HCT116 (cell line): Measurements from ENCODE around the gene AOC1. TPM values are rescaled to one million over a fixed set of nuclear protein-coding genes. Genes with fewer than 3 reads are reported as not detected.

Experiments used
- ATAC-seq: fragments of 200-7000 bp; cut with Tn5 transposase; 2 replicates; pipeline ENCODE4 v1.9.1; 2020; ENCODE audit warnings: mild to moderate bottlenecking, moderate library complexity
- BruUV-seq: library from RNA; stranded (reverse); fragments of 400-500 nt; replicated peaks from 2 replicates; lab custom pipeline; 2021; lab: Mats Ljungman, UMichigan
- CTCF ChIA-PET: fragments of 300-600 bp; sonication (Branson Sonifier 250); formaldehyde crosslinking; loops from one replicate; lab custom pipeline; 2021; ENCODE audit warnings: antibody characterized with exemption; lab: Charles Lee
- POLR2A ChIA-PET: fragments of 300-600, 350-600 bp; sonication (Branson Sonifier 250); formaldehyde crosslinking; loops from one replicate; lab custom pipeline; 2021; ENCODE audit warnings: antibody characterized with exemption; lab: Charles Lee
- RAD21 ChIA-PET, 2 experiments: fragments of 300-600 bp; sonication (Branson Sonifier 250); formaldehyde crosslinking; loops; one replicate each; lab custom pipeline; 2023; ENCODE audit warnings: low total read pairs in 2 of 2; ENCODE audit not compliant: uncharacterized antibody in 2 of 2, unreplicated experiment in 2 of 2, low non-redundant PET in 1 of 2; lab: Charles Lee
- DNase-seq: peaks from one replicate; pipeline ENCODE4 v3.0.0-alpha.2; 2010; ENCODE audit warnings: low read depth, low spot score
- H2AFZ ChIP-seq: fragments of 200-600 bp; shearing (Covaris generic), sonication (generic); 2 replicates; pipeline ENCODE4 v1.6.1; 2017; ENCODE audit warnings: low read depth, mixed run types, mixed read lengths, antibody characterized with exemption, low read length; ENCODE audit not compliant: poor library complexity, severe bottlenecking
- H3K27ac ChIP-seq: 2 replicates; pipeline ENCODE4 v1.5.1; 2012; ENCODE audit warnings: low read depth, low read length
- H3K27me3 ChIP-seq: fragments of 200-600 bp; sonication (generic); 2 replicates; pipeline ENCODE4 v1.6.1; 2016; ENCODE audit warnings: mixed run types, low read length, mixed read lengths; ENCODE audit not compliant: insufficient read depth
- H3K36me3 ChIP-seq, 2 experiments: fragments of 200-500 bp in 1 of 2; fragments of 200-600 bp in 1 of 2; sonication (Bioruptor generic) in 1 of 2; sonication (generic) in 1 of 2; 2 replicates each; pipeline versions ENCODE4 v1.5.1 to v1.6.1; 2014 to 2016; ENCODE audit warnings: low read length in 2 of 2, inconsistent platforms in 1 of 2, mixed read lengths in 1 of 2, mixed run types in 1 of 2; ENCODE audit not compliant: insufficient read depth in 2 of 2, control insufficient read depth in 1 of 2
- H3K4me1 ChIP-seq, 2 experiments: fragments of 200-600 bp in 1 of 2; sonication (generic) in 1 of 2; 2 replicates each; pipeline versions ENCODE4 v1.5.1 to v1.6.1; 2012 to 2017; ENCODE audit warnings: low read length in 2 of 2, inconsistent platforms in 1 of 2, mild to moderate bottlenecking in 1 of 2, mixed read lengths in 1 of 2, mixed run types in 1 of 2, moderate library complexity in 1 of 2; ENCODE audit not compliant: insufficient read depth in 2 of 2, control insufficient read depth in 1 of 2
- H3K4me2 ChIP-seq: fragments of 200-600 bp; sonication (generic); 2 replicates; pipeline ENCODE4 v1.6.1; 2017; ENCODE audit warnings: mixed run types, low read length, mixed read lengths
- H3K4me3 ChIP-seq, 2 experiments: fragments of 200-600 bp in 1 of 2; sonication (generic) in 1 of 2; replicated peaks in 1 of 2; 2 replicates each; pipeline ENCODE4 v1.5.1; 2011 to 2016; ENCODE audit warnings: low read length in 2 of 2, control low read depth in 1 of 2, low read depth in 1 of 2, mild to moderate bottlenecking in 1 of 2, mixed read lengths in 1 of 2, mixed run types in 1 of 2
- H3K79me2 ChIP-seq: fragments of 200-600 bp; sonication (generic); 2 replicates; pipeline ENCODE4 v1.6.1; 2017; ENCODE audit warnings: mild to moderate bottlenecking, mixed run types, low read length, moderate library complexity, mixed read lengths; ENCODE audit not compliant: insufficient read depth
- H3K9ac ChIP-seq: fragments of 200-600 bp; sonication (generic); 2 replicates; pipeline ENCODE4 v1.6.1; 2016; ENCODE audit warnings: low read length, mixed read lengths
- H3K9me2 ChIP-seq: fragments of 200-600 bp; sonication (generic), shearing (Covaris generic); 2 replicates; pipeline ENCODE4 v1.6.1; 2017; ENCODE audit warnings: mixed run types, mild to moderate bottlenecking, moderate library complexity; ENCODE audit not compliant: insufficient read depth
- H3K9me3 ChIP-seq, 2 experiments: fragments of 200-500 bp in 1 of 2; fragments of 200-600 bp in 1 of 2; sonication (Bioruptor generic) in 1 of 2; sonication (generic) in 1 of 2; 2 replicates each; pipeline ENCODE4 v1.6.1; 2014 to 2017; ENCODE audit warnings: low read length in 2 of 2, mixed read lengths in 2 of 2, inconsistent platforms in 1 of 2, low read depth in 1 of 2, mild to moderate bottlenecking in 1 of 2, mixed run types in 1 of 2, moderate library complexity in 1 of 2; ENCODE audit not compliant: control insufficient read depth in 1 of 2, insufficient read depth in 1 of 2
- H4K20me1 ChIP-seq: fragments of 200-600 bp; sonication (generic), shearing (Covaris generic); 2 replicates; pipeline ENCODE4 v1.6.1; 2017; ENCODE audit warnings: mixed run types, mild to moderate bottlenecking, moderate library complexity; ENCODE audit not compliant: insufficient read depth
- ATF3 ChIP-seq: IDR thresholded peaks from 2 replicates; pipeline ENCODE4 v1.6.1; 2012
- CBX3 ChIP-seq: IDR thresholded peaks from 2 replicates; pipeline ENCODE4 v1.6.1; 2012; ENCODE audit warnings: low read depth
- CTCF ChIP-seq, 3 experiments: fragments of 200-600 bp in 1 of 3; sonication (generic) in 1 of 3; IDR thresholded peaks in 2 of 3; conservative IDR thresholded peaks in 1 of 3; 2 replicates each; pipeline ENCODE4 v1.5.1; 2012 to 2017; ENCODE audit warnings: low read depth in 2 of 3, low read length in 2 of 3, antibody characterized with exemption in 1 of 3, borderline replicate concordance in 1 of 3, control low read depth in 1 of 3, mild to moderate bottlenecking in 1 of 3, mixed read lengths in 1 of 3, mixed run types in 1 of 3, moderate library complexity in 1 of 3; ENCODE audit not compliant: insufficient read depth in 1 of 3
- EGR1 ChIP-seq: IDR thresholded peaks from 2 replicates; pipeline ENCODE4 v1.6.1; 2012; ENCODE audit warnings: low read depth
- ELF1 ChIP-seq: IDR thresholded peaks from 2 replicates; pipeline ENCODE4 v1.6.1; 2012; ENCODE audit warnings: low read depth, borderline replicate concordance
- FOSL1 ChIP-seq: IDR thresholded peaks from 2 replicates; pipeline ENCODE4 v1.6.1; 2012; ENCODE audit warnings: low read depth
- JUND ChIP-seq: IDR thresholded peaks from 2 replicates; pipeline ENCODE4 v1.6.1; 2012
- MAX ChIP-seq: IDR thresholded peaks from 2 replicates; pipeline ENCODE4 v1.6.1; 2012
- POLR2A ChIP-seq: IDR thresholded peaks from 2 replicates; pipeline ENCODE4 v1.7.0; 2011; ENCODE audit warnings: borderline replicate concordance; ENCODE audit not compliant: insufficient read depth, insufficient read length; ENCODE audit errors: extremely low read depth
- POLR2AphosphoS5 ChIP-seq: IDR thresholded peaks from 2 replicates; pipeline ENCODE4 v1.6.1; 2011; ENCODE audit warnings: mild to moderate bottlenecking, low read depth, low read length, moderate library complexity
- RAD21 ChIP-seq: IDR thresholded peaks from 2 replicates; pipeline ENCODE4 v1.6.1; 2012; ENCODE audit warnings: low read depth, mild to moderate bottlenecking
- SP1 ChIP-seq: IDR thresholded peaks from 2 replicates; pipeline ENCODE4 v1.6.1; 2012; ENCODE audit warnings: low read depth
- SRF ChIP-seq: IDR thresholded peaks from 2 replicates; pipeline ENCODE4 v1.6.1; 2012; ENCODE audit warnings: low read depth
- TCF7L2 ChIP-seq: IDR thresholded peaks from 2 replicates; pipeline ENCODE4 v1.7.0; 2011; ENCODE audit warnings: borderline replicate concordance, inconsistent platforms; ENCODE audit not compliant: insufficient read depth, insufficient read length; ENCODE audit errors: extremely low read depth
- YY1 ChIP-seq: IDR thresholded peaks from 2 replicates; pipeline ENCODE4 v1.6.1; 2011; ENCODE audit warnings: low read length, low read depth, moderate library complexity, mild to moderate bottlenecking; ENCODE audit not compliant: insufficient replicate concordance; ENCODE audit errors: extremely low read depth
- ZBTB33 ChIP-seq: IDR thresholded peaks from 2 replicates; pipeline ENCODE4 v1.6.1; 2011; ENCODE audit warnings: mild to moderate bottlenecking, low read length, moderate library complexity; ENCODE audit not compliant: insufficient replicate concordance; ENCODE audit errors: extremely low read depth
- ZFX ChIP-seq: fragments of 450-650 bp; IDR thresholded peaks from 2 replicates; pipeline ENCODE4 v1.6.1; 2017
- ZNF274 ChIP-seq: fragments of 200-500 bp; sonication (Bioruptor generic); IDR thresholded peaks from 2 replicates; pipeline ENCODE4 v1.6.1; 2014; ENCODE audit warnings: mild to moderate bottlenecking, low read depth, low read length, inconsistent platforms
- intact Hi-C: fragments of 100-400 bp; cut with micrococcal nuclease; formaldehyde crosslinking; loops from 2 replicates; pipeline ENCODE4 v1.10.0; 2022
- total RNA-seq: library from RNA; stranded (reverse); gene quantifications from one replicate; pipeline ENCODE4 v1.2.1, GENCODE V29; 2021; ENCODE audit not compliant: unreplicated experiment

The AOC1 gene
- total RNA-seq, 1 experiment from 2014 or later, result 0.37 TPM

- DNase-seq (no peak), ATAC-seq (no peak)
- Histone ChIP-seq H3K79me2 (no peaks in the 10 kb centered on the region), H3K27me3 (peaks cover 10% of the 10 kb centered on the region; the same call in 1 of the 2 replicates), H3K4me2 (no peak overlapping the region), H3K4me3 (no peak overlapping the region), H3K4me1 (no peaks in the 10 kb centered on the region), H2AFZ (no peak overlapping the region), H3K9ac (no peak overlapping the region), H3K9me3 (no peaks in the 10 kb centered on the region), H3K36me3 (no peaks in the 10 kb centered on the region), H4K20me1 (no peaks in the 10 kb centered on the region), H3K9me2 (no peaks in the 10 kb centered on the region), H3K27ac (no peak overlapping the region)
- TF ChIP-seq ZBTB33 (no peak), CBX3 (no peak), ELF1 (no peak), SP1 (no peak), POLR2A (no peak), CTCF (IDR thresholded peaks at IDR 0.05 in 2 of 3, conservative IDR thresholded peaks at IDR 0.05 in 1 of 3; ENCODE audit: borderline replicate concordance in 1 of 3, insufficient read depth in 1 of 3, low read depth in 2 of 3, low read length in 2 of 3) (no peak), TCF7L2 (no peak), ZFX (no peak), JUND (no peak), POLR2AphosphoS5 (no peak), SRF (no peak), FOSL1 (no peak), ZNF274 (no peak), MAX (no peak), RAD21 (no peak), EGR1 (no peak), ATF3 (no peak), YY1 (no peak)
- POLR2A ChIA-PET, result no interaction called here
- CTCF ChIA-PET, result no interaction called here
- intact Hi-C loops, result no loop called here
- RAD21 ChIA-PET, result no interaction called here
- no TSS peak for BruUV-seq
Measured at GRCh38 chr7:150856303-150857275, 4.3 kb downstream of the AOC1 start.
